ENCODE data around the gene IL5.
"Not testable (repeated sequence)": the region's sequence is repeated elsewhere in the genome, so short reads cannot be mapped to it uniquely, and the experiment has no call there.

IL5 gene

DNA sequence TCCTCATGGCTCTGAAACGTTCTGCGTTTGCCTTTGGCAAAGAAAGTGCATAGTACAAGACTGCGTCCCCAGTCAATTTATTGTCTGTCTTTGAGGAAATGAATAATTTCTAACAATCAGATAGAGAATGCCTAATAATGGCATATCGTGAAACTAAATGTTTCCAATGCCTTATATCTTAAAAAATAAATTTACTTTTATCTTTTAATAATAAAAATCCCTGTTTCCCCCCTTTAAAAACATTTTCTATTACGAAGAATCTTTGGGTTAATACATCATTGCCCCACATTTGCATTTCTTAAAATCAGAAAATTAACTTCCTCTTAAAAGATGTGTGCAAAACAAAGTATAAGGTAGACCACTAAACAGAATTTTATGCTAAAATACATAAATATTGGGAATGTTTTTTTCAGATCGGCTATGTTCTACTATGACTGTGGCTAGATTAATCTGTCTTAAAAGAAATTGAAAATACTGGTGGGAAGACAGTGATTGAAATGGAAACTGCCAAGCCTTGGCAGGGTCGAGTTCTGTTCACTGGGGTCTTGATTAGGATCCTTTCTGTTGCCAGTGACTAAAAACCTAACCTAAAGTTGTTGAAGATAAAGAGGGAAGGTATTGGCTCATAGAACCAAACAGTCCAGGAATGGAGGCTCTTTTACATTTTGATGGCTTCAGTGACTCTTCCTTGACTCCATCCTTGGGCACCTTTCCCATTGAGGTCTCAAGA is at the start of gene IL5:
TSS of gene IL5 (minus strand) at position 51 of the 730 bp plus-strand sequence. CDS start at position 7, 44 bp downstream.
- in situ Hi-C loops (cut with MboI; ENCODE audit: low sequenced_read_pairs): no loop called here

DNA sequence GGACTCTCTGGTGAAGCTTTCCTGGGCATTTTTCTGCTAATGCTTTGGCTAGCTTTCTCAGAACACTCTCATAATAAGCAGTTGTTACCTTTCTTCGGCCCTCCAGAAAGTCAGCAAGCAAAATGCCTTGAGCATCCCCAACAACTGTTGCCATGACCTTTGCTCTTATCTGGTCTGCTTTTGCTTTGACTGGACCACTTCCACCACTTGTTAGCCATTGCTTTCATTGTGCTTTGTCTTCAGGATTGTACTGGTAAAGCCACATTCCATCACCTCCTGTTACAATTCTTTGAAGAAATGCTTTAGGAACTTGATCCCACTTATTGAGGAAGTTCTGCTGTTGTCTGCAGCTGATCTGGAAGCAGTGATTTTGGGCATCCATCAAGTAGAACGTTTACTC is 49.2 kb upstream of the IL5 start:
- in situ Hi-C loops (cut with MboI; ENCODE audit: low sequenced_read_pairs): no loop called here

- in situ Hi-C loops (cut with MboI; ENCODE audit: low sequenced_read_pairs): no loop called here
Observed at GRCh38 chr5:132591145-132591544, 47.8 kb upstream of the IL5 start.

DNA sequence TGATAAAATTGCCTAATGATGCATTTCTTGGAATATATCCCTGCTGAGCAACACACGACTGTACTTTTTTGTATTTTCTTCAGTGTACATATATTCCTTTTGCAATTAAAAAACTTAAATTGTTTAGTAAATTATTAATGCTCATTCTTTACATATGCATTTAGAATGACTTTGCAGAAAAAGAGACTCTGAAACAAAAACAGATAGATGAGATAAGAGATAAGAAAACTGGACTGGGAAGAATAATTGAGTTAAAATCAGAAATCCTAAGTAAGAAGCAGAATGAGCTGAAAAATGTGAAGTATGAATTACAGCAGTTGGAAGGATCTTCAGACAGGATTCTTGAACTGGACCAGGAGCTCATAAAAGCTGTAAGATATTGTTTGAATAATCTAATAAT is 46.1 kb upstream of the IL5 start:
- in situ Hi-C loops (cut with MboI; ENCODE audit: low sequenced_read_pairs): no loop called here

GRCh38 chr5:132586063-132586462 is 42.7 kb upstream of the IL5 start:
- in situ Hi-C loops (cut with MboI; ENCODE audit: low sequenced_read_pairs): no loop called here

DNA sequence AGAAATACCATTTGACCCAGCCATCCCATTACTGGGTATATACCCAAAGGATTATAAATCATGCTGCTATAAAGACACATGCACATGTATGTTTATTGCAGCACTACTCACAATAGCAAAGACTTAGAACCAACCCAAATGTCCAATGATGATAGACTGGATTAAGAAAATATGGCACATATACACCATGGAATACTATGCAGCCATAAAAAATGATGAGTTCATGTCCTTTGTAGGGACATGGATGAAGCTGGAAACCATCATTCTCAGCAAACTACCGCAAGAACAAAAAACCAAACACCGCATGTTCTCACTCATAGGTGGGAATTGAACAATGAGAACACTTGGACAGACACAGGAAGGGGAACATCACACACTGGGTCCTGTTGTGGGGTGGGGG is 41.2 kb upstream of the IL5 start:
- in situ Hi-C loops (cut with MboI; ENCODE audit: low sequenced_read_pairs): not testable (repeated sequence)

DNA sequence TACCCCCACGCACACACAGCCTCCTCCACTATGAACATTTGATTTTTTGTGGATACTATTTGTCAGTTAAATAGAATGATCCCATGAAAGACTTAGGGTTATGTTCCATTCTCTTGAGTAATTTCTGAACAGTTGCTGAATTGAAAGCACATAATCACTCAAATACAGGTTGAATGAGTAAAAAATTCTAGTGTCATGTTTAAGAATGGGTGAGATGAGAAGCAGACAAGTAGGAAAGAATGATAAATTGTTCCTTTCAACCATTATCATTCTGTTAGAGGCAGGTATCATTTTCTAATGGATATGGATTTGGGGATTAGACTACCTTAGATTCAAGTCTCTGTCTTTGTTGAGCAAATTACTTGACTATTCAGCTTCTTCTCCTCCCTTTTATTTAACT is 32.8 kb upstream of the IL5 start:
- in situ Hi-C loops (cut with MboI; ENCODE audit: low sequenced_read_pairs): no loop called here

GRCh38 chr5:132566657-132567056 is 23.3 kb upstream of the IL5 start:
- in situ Hi-C loops (cut with MboI; ENCODE audit: low sequenced_read_pairs): no loop called here

- in situ Hi-C loops (cut with MboI; ENCODE audit: low sequenced_read_pairs): not testable (repeated sequence)
Observed at GRCh38 chr5:132564555-132564954, 21.2 kb upstream of the IL5 start.

DNA sequence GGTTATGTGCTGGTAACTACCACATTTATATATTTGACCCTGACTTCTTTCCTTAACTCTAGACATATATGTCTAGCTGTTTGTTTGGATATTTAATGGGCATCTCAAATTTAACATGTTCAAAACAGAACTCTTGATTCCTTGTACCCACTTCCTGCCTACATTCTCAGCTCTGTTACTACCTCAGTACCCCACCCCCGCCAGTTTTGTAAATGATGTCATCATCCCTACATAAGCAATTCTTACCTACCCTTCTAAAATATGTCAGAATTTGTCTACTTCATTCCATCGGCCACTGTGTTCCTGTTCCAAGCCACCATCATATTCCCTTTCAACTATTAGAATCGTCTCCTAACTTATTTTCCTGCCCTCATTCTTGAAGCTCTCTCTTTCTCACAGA is 18.3 kb upstream of the IL5 start:
- in situ Hi-C loops (cut with MboI; ENCODE audit: low sequenced_read_pairs): no loop called here

GRCh38 chr5:132559383-132560060 is 16.2 kb upstream of the IL5 start:
- in situ Hi-C loops (cut with MboI; ENCODE audit: low sequenced_read_pairs): no loop called here

GRCh38 chr5:132557478-132558172 is 14.3 kb upstream of the IL5 start:
- in situ Hi-C loops (cut with MboI; ENCODE audit: low sequenced_read_pairs): no loop called here

DNA sequence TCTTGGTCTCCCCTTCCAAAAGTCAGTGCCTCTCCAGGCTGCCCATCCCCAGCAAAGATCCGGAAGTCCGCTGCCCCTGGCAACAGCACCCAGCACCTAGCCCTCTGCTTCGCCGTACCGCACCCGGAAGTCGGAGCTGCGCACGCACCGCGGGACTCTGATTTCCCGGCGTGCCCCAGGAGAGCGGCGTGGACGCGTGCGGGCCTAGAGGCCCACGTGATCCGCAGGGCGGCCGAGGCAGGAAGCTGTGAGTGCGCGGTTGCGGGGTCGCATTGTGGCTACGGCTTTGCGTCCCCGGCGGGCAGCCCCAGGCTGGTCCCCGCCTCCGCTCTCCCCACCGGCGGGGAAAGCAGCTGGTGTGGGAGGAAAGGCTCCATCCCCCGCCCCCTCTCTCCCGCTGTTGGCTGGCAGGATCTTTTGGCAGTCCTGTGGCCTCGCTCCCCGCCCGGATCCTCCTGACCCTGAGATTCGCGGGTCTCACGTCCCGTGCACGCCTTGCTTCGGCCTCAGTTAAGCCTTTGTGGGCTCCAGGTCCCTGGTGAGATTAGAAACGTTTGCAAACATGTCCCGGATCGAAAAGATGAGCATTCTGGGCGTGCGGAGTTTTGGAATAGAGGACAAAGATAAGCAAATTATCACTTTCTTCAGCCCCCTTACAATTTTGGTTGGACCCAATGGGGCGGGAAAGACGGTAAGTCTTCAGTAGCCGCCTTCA is 13.6 kb upstream of the IL5 start, which contains the start of gene RAD50:
TSS of gene RAD50 (plus strand) at position 215 of the 715 bp plus-strand sequence. CDS start at position 563, 348 bp downstream.
- in situ Hi-C loops (cut with MboI; ENCODE audit: low sequenced_read_pairs): no loop called here

- in situ Hi-C loops (cut with MboI; ENCODE audit: low sequenced_read_pairs): no loop called here
Observed at GRCh38 chr5:132556153-132556762, 12.9 kb upstream of the IL5 start.

- in situ Hi-C loops (cut with MboI; ENCODE audit: low sequenced_read_pairs): no loop called here
Observed at GRCh38 chr5:132549576-132549975, 6.3 kb upstream of the IL5 start.

GRCh38 chr5:132548834-132549233 is 5.5 kb upstream of the IL5 start:
- in situ Hi-C loops (cut with MboI; ENCODE audit: low sequenced_read_pairs): not testable (repeated sequence)

GRCh38 chr5:132547269-132547668 is 3.9 kb upstream of the IL5 start:
- in situ Hi-C loops (cut with MboI; ENCODE audit: low sequenced_read_pairs): no loop called here

GRCh38 chr5:132546108-132546507 is 2.8 kb upstream of the IL5 start:
- in situ Hi-C loops (cut with MboI; ENCODE audit: low sequenced_read_pairs): no loop called here

DNA sequence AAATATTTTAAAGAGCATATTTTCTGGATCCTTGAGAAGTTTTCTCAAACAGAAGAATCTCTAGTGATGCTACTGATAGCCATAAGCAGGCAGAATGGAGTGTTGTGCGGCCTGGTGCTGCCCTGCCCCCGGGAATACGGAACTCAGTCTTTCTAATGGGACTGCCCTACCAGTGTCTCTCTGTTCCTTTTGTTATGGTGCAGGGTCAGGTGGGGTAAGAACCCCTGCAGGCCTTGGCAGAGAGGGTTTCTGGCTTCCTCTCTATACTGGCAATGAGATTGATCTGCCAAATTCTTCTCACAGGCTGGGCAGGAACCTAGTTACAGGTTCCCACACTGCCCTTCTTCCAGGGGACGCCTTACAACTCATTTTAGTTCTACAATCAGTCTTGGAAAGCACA is 2.6 kb downstream of the IL5 start:
- in situ Hi-C loops (cut with MboI; ENCODE audit: low sequenced_read_pairs): no loop called here

- in situ Hi-C loops (cut with MboI; ENCODE audit: low sequenced_read_pairs): no loop called here
Observed at GRCh38 chr5:132540149-132540548, 3.2 kb downstream of the IL5 start.

DNA sequence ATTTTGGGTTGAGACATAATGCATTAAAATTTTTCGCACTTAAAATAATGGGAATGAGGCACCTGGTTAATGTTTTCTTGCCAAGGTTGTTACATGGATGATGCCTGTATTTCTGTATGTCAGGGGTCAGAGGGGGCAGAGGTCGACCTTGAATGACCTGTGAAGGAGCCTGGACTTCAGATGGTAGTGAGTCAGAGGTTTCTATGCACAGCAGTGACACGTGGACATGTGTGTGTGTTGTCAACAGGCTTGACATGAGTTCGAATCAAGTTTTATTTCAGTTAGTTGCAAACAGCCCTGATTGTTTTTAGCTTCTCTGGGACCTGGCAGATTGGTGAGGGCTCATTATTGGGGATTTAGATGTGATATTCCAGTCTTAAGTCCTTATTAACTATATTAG is 3.6 kb downstream of the IL5 start:
- in situ Hi-C loops (cut with MboI; ENCODE audit: low sequenced_read_pairs): no loop called here

Measured in hTERT RPE-1 (cell line).